ENCODE data around the gene PAN3.

Gene PAN3, protein sequence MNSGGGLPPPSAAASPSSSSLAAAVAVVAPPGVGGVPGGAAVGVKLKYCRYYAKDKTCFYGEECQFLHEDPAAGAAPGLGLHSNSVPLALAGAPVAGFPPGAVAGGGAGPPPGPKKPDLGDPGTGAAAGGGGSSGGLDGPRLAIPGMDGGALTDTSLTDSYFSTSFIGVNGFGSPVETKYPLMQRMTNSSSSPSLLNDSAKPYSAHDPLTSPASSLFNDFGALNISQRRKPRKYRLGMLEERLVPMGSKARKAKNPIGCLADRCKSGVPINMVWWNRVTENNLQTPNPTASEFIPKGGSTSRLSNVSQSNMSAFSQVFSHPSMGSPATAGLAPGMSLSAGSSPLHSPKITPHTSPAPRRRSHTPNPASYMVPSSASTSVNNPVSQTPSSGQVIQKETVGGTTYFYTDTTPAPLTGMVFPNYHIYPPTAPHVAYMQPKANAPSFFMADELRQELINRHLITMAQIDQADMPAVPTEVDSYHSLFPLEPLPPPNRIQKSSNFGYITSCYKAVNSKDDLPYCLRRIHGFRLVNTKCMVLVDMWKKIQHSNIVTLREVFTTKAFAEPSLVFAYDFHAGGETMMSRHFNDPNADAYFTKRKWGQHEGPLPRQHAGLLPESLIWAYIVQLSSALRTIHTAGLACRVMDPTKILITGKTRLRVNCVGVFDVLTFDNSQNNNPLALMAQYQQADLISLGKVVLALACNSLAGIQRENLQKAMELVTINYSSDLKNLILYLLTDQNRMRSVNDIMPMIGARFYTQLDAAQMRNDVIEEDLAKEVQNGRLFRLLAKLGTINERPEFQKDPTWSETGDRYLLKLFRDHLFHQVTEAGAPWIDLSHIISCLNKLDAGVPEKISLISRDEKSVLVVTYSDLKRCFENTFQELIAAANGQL

DNA sequence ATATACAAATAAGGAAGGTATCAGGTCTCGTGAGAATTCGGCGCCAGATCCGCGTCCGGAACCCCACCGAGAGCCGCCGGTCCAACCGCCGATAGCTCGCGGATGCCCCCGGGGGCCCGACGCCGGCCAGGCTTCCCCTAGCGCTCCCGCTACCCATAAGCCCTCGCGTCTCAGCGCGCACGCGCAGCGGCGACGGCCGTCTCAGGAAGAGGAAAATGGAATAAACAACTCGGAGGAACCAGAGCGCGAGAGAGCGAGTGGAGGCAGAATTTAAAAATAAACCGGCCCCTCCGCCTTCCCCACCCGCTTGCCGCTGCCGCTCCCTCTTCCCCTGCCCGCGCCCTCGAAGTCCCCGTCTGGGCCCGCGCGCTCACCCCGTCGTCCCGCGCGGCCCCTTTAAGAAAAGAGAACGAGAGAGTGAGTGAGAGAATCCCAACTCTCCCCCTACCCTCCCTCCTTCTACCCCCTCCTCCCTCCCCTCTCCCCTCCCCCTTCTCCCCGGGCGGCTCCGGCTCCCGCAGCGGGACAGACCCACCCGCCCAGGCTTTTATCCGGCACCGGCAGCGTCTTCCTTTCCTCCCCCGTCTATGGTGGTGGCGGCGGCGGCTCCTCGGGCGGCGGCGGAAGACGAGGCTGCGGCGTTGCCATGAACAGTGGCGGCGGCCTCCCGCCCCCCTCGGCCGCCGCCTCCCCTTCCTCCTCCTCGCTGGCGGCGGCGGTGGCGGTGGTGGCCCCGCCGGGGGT is at the start of gene PAN3:
Gene PAN3 (plus strand): TSS at position 534 of the 744 bp plus-strand sequence. CDS start 113 bp downstream, at position 647.
- DNase-seq, result peak; percentile 87

DNA sequence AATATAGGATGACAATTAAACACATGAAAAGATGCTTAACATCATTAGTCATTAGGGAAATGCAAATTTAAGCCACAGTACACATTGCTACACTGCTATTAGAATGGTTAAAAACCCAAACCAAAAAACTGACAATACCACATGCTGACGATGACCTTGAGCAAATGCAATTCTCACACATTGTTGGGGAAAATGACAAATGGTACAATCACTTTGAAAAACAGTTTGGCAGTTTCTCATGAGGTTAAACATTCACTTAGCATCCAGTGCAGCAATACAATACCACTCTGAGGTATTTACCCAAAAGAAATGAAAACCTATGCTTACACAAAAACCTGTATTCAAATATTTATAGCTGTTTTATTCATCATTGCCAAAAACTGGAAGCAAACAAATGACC is 49.3 kb upstream of the PAN3 start:
- DNase-seq, result no peak

DNA sequence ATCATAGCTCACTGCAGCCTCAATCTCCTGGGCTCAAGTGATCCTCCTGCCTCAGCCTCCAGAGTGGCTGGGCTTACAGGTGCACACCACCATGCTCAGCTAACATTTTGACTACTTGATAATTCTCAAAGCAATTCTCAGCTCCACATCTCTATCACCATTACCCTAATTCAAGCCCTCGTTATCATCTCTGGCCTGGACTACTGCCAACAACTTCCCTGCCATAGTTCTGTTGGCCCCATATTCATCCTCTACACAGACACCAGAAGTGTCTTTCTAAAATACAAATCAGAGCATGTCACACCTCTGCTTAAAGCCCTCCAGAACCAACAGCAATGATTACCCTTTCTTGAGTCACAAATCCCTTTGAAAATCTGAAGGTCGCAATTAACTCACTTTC is 45.9 kb upstream of the PAN3 start:
- no peak for DNase-seq

DNA sequence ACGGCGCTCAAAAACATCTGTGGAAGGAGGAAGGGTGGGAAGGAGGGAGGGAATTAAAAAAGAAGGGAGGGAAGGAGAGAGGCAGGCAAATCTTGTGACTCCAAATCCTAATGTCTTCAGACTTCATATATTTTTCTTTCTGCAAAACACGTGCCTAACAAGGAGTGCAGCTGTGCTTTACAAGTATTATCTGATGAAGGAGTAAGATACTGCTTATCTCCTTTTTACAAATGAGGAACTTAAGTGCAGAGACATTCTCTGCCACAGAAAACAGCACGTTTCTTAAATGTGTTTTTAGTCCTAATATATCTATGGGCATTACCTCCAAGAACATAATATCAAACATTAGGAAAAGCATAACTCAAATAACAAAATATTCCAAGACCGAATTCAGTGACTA is 44.5 kb upstream of the PAN3 start:
- DNase-seq, result peak; percentile 74

DNA sequence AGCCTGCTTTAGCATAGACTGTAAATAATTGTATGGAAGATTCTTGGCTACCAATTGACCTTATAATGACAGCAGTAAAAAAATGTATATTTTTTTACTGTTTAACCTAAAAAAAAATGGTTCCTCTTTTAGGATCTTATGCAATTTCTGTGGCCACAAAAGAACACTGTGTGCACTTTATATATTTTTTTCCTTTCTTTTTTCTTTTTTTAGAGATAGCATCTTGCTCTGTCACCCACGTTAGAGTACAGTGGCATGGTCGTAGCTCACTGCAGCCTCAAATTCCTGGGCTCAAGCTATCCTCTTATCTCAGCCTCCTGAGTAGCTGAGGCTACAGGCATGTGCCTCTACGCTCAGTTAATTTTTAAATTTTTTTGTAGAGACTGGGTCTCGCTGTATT is 44.0 kb upstream of the PAN3 start:
- peak; percentile 91 for DNase-seq

DNA sequence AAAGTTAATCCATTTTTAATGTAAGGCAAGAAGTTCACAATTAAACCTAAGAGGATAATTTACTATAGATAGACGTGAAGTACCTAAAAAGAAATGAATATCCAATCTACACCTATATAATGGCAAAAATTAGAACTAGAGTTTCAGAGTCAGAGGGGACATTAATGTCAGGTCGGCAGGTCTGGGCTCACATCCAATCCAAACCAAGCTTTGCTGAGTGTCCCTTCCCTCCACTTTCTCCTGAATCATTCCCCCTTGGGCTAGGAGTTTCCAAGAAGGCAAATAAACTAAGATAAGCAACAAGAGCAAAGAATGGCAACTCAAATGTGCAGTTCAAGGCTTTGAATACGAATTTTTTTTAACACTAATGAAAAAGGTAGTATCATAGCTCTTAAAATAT is 40.8 kb upstream of the PAN3 start:
- DNase-seq, result no peak

DNA sequence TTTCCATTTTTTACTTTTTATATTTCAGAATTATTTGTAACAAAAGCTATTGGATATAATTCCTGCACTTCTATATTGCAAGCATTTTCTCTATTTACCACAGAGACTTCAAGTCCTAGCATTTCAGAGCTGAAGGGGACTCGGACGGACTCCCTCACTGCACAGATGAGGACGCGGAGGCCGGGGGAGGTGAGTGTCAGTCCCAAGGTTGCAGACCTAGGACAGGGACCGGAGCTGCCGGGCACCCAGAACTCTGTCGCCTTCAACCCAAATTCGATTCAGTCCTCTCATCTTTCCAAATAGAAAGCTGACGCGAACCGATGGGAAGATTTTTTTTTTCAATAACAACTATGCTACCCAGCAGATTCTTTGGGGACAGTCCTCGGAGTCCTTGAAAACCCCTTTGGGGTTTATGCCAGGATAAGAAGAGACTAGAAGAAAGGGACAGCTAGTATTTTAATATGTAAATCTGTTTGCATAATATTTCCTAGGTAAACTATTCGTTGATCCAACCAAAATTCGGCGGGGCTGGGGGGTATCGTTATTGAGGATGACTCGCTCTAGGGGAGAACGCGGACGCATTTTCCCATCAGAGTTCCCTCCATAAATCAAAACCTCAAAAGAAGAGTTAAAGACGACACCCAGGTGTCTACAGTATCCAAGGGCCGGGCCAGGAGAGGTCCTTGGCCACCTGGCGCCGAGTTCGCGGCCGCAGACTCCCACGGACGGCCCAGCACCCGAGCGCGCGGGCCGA is 38.8 kb upstream of the PAN3 start:
- peak; percentile 33 for DNase-seq

DNA sequence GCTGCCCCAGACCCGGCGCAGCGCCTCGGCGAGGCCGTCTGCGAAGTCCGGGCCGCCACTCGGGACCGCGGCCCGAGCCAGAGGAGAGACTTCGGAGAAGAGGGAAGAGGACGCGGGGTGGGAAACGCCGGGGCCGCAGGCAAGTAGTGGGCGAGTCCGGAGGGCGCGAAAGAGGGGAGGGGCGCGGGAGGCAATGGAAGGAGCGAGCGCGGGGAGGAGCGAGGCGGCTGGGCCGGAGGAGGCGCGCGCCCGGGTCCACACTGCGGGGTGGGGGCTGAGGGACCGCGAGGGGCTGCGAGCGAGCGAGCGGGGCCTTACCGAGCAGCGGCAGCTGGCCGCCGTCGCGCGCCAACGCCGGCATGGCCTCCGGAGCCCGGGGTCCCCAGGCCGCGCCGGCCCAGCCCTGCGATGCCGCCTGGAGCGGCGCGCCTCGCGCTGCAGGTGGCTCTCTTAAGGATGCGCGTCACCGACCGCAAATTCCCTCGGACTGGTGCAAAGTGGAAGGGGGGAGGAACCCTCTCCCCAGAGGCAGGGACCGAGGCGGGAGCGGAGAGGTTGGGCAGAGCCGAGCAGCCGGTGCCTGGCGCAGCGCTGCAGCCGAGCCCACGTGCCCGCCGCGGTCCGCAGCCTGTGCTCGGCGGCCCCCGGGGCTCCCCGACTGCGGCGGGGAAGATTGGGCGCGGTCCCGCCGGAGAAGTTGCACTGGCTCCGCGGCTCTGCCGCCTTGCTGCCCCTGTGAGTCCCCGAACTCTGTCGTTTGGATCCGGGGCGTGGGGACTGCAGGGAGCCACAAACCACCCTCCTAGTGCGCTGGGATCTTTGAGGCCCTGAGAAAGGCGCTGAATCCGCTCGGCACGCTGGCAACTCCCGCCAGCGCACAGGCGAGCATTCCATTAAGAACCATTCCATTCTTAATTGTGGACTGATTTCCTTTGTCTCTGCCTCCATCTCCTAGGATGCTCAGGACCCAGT is 37.9 kb upstream of the PAN3 start, which contains the start of gene FLT3:
Gene FLT3 (minus strand): TSS at position 427 of the 972 bp plus-strand sequence. CDS start 66 bp downstream, at position 361.
- peak; percentile 91 for DNase-seq

DNA sequence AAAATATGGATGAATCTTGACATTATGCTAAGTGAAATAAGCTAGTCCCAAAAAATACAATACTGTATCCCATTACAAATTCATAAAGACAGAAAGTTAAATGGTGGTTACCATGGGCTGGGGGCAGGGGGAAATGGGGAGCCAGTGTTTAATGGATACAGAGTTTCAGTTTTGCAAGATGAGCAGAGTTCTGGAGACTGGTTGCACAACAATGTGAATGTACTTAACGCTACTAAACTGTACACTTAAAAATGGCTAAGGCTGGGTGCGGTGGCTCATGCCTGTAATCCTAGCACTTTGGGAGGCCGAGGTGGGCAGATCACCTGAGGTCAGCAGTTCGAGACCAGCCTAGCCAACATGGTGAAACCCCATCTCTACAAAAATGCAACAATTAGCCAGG is 36.5 kb upstream of the PAN3 start:
- peak; percentile 91 for DNase-seq

DNA sequence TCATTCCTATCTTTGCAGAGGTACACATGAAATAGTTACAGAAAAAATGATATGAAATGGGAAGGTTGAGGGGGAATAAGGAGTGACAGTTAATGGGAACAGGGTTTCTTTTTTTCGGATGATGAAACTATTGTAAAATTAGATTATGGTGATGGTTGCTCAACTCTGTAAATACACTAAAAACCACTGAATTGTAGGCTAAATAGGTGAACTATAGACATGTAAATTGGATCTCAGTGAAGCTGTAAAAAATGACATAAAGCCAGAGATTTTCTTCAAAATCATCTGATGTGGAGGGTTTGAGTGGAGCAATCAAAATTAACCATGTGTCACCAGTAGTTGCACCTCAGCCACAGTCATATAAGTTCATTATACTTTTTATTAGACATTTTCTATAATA is 31.4 kb upstream of the PAN3 start:
- DNase-seq, result peak; percentile 49

DNA sequence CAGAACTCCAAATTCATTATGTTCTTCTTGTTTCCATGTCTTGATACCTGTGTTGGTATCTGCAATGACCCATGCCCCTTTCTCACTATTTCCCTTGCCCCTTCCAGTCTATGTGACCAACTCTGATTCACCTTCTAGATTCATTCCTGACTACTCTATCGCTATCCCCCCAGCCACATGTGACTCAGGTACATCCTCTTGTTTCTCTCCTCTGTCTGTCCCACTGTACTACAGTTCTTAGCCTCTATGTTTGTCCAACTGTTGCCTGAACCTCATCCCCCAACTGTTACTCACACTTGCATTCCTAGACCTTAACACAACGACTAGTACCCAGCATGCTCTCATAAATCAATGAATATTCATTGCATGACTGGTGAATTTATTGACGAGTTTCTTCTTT is 27.9 kb upstream of the PAN3 start:
- DNase-seq, result no peak

DNA sequence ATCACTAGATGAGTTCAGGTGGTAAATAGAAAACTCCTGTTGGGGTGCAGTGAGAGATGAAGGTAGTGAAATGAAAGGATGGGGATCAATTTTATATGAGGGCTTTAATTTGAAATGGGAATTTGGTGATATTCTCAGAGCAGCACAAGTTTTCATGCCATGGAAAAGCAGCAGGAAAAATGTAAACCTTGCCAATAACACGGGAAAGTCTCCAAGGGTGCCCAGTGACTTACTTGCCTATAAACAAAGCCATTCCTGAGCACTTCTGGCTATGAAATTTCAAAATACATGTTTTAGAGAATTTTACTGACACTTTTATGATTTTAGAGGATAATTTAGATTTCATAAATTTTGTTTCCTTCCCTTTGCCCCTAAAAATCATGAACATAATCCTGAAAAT is 21.6 kb upstream of the PAN3 start:
- DNase-seq, result no peak

DNA sequence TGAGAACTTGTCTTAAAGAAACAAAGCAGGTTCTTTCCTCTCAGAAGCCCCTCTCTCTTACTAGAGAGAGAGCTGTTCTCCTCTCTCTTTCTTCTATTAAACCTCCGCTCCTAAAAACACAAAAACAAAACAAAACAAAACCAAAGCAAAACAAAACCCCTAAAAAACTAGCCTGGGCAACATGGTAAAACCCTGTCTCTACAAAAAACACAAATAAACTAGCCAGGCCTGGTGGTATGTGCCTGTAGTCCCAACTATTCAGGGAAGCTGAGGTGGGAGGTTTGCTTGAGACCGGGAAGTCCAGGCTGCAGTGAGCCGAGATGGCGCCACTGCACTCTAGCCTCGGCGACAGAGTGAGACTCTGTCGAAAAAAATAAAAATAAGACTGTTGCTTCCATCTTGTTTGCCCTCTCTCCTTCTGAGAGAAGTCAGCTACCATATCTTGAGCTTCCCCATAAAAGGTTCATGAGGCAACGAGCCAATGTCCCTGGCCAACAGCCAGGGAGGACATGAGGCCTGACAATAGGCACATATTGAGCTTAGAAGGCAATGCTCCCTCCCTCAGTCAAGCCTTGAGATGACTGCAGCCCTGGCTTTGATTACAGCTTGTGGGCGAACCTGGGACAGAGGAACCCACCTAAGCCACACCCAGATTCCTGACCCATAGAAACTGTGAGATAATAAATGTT is 20.5 kb upstream of the PAN3 start:
- no peak for DNase-seq

DNA sequence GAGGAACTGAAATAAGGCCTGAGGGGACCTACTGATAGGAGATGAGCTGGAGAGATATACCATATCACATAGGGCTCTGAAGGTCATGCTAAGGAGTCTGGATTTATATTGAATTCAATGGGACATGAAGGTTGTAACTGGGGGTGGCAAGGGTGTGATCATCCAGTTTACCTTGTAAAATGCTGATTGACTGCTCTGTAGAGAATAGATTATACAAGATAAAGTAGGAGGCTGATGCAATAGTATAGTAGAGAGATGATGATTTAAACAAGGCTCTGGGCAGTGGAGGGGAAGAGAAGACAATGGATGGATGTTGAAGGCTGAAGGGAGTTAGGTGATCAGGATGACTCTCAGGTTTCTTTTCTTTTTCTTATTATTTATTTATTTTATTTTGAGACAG is 18.0 kb upstream of the PAN3 start:
- DNase-seq, result peak; percentile 29

DNA sequence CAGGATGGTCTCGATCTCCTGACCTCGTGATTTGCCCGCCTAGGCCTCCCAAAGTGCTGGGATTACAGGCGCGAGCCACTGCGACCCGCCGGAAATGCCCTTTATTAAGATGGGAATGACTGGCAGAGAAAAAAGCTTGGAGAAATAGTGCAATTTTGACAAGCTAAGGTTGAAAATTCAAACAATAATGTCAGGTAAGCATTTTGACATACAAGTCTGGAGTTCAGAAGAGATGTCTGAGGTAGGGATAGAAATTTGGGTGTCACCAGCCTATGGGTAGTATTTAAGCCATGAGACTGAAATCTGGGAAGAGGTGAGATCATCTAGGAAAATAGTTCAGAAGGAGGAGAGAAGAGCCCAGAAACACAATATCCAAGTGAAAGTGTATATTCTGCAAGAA is 17.1 kb upstream of the PAN3 start:
- no peak for DNase-seq

DNA sequence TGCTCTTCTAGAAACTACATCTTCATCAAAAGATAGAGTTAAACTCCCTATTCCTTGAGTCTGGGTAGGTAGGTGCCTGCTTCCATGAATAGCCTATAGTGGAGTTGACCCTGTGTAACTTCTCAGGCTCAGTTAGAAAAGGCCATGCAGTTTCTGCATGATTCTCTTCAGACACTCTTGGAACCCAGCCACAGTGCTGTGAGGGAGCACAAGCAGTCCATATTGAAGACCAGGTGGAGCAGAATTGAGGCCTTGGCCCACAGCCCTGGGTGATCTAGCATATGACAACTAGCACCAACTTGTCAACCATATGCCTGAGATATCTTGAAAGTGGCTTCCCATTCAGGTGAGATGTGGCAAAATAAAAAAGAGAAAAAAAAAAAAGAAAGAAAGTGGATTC is 10.3 kb upstream of the PAN3 start:
- no peak for DNase-seq

DNA sequence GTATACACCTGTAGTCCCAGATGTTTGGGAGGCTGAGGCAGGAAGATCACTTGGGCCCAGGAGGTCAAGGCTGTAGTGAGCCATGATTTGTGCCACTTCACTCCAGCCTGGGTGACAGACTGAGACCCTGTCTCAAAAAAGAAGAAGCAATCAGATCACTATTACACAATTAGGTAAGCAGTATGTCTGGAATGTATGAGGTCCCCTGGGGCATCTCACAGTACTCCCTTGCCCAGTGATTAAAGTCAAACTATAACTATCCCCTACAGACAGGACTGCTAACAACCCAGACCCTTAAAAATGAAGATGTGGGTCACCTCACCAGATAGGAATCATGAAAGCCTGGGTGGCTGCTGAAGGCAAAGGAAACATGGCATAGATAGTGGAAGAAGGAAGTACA is 9.4 kb upstream of the PAN3 start:
- no peak for DNase-seq

DNA sequence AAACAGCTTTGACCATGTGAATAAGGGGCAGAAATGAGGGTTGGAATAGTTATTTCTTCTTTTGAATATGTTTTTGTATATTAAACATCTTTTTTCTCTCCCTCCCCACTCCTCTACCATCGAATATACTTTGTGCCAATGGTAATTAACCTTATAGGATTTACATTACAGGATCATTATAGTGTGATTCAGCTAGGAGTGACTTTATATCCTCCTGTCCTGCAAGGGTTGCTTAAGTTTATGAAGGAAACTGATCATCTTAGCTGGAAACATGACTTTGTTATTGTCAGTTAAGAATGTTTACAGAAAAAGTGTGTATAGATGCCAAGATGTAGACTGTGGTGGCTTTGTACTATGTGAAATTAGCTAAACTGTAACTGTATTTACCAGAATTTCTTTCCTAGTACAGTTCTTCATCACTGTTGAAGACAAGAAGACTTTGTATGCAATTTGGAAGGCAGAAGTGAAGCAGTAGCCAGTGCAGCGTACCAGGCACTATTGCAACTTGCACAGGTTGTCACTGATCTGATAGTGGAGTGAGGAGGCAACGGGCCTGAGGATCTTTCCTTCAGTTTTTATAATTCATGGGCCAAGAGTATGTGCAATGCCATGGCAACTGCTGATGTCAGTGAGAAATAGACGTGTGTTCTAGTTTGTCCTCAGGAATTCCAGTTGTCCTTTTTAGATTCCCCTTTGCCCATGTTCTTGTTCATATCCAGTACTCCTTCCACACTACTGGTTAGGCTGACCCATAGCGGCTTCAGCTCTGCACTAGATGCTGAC is 8.2 kb upstream of the PAN3 start:
- DNase-seq, result no peak

DNA sequence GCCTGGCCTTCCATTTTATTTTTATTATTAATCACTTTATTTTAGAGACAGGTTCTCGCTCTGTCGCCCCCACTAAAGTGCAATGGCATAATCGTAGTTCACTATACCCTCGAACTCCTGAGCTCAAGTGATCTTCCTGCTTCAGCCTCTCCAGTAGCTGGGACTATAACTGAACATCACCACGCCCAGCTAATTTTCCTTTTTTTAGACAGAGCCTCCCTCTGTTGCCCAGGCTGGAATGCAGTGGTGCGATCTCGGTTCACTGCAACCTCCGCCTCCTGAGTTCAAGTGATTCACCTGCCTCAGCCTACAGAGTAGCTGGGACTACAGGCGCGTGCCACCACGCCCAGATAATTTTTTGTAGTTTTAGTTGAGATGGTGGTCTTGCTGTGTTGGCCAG is 6.7 kb upstream of the PAN3 start:
- no peak for DNase-seq

DNA sequence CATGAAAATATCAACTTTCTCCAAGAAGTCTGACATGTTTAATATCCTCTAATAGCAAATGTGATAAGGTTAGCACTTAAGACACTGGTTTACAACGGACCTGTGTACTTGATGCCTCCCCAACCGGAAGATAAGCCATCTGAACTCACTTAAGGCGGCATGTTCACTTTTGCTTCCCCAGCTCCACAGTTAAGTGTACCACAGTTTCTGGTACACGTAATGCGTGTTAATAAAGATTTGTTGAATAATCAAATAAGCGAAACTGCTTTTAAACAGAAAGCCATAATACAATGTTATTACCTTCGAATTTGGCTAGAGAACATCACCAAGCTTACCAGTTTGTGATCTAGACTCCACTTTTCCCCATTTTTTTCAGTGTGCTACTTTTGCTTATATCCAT is 1.4 kb upstream of the PAN3 start:
- peak; percentile 36 for DNase-seq
